Cardiac fibroblast (primary cell): Measurements from ENCODE around the gene TRMT2B.

ENCODE experiments used
- DNase-seq, 2 donors: peaks; one replicate each; pipeline versions ENCODE4 v3.0.0 to v3.0.0-alpha.2; 2010; ENCODE audit warnings: low read depth in 2 of 2
- H3K4me3 ChIP-seq, 2 donors: replicated peaks in 1 of 2; 1 replicate in 1 of 2; 2 replicates in 1 of 2; pipeline ENCODE4 v1.5.1; 2011; ENCODE audit warnings: low read depth in 2 of 2, low read length in 2 of 2, mild to moderate bottlenecking in 2 of 2, moderate library complexity in 1 of 2
- CTCF ChIP-seq: IDR thresholded peaks from one replicate; pipeline ENCODE4 v1.5.1; 2011; ENCODE audit warnings: low read depth, mild to moderate bottlenecking, low read length, inconsistent platforms

TRMT2B gene

GRCh38 chrX:100969408-100969807, 82.5 kb downstream of the TRMT2B start, which contains the start of gene ARL13A:
ARL13A (plus strand) TSS chrX:100969708; CDS start chrX:100973690, 3,982 bp downstream.
- H3K4me3 ChIP-seq: no peak within 1 kb of the TSS
- no peak for DNase-seq
- TF ChIP-seq CTCF: no peak

- no peak for DNase-seq
- TF ChIP-seq CTCF: no peak
- no peak overlapping the region for H3K4me3 ChIP-seq
These were observed 87.5 kb downstream of the TRMT2B start for GRCh38 chrX:100964362-100964761.

- TF ChIP-seq CTCF: no peak
- no peak overlapping the region for H3K4me3 ChIP-seq
- DNase-seq: no peak
These were observed 89.1 kb downstream of the TRMT2B start for GRCh38 chrX:100962811-100963210.
